GM10248 (cell line): ENCODE data around the gene CCDC85C.

Experiments used
- CTCF ChIA-PET: fragments of 300-600 bp; sonication (Branson Sonifier 250); formaldehyde crosslinking; extraction: SDS; loops from one replicate; lab custom pipeline; 2021; ENCODE audit warnings: antibody characterized with exemption; lab: Yijun Ruan, JAX
- POLR2A ChIA-PET: fragments of 350-650 bp; sonication (Branson Sonifier 250); formaldehyde crosslinking; extraction: SDS; loops from one replicate; lab custom pipeline; 2020; ENCODE audit warnings: antibody characterized with exemption; lab: Yijun Ruan, JAX
- DNase-seq: peaks from one replicate; pipeline ENCODE4 v3.0.0; 2012; ENCODE audit errors: extremely low spot score
- CTCF ChIP-seq: IDR thresholded peaks from 2 replicates; pipeline ENCODE4 v1.5.1; 2012; ENCODE audit warnings: mild to moderate bottlenecking, low read depth; ENCODE audit errors: extremely low read depth, missing control alignments, control extremely low read depth

CCDC85C gene

GRCh38 chr14:99587460-99588278 lies 16.3 kb downstream of the CCDC85C start:
- ChIA-PET POLR2A (no interaction called here), CTCF (no interaction called here)
- no peak for DNase-seq
- TF ChIP-seq CTCF = no peak

- ChIA-PET POLR2A (no interaction called here), CTCF (no interaction called here)
- DNase-seq = no peak
- TF ChIP-seq CTCF = no peak
Measured at GRCh38 chr14:99586761-99587459, 17.1 kb downstream of the CCDC85C start.

- ChIA-PET POLR2A (no interaction called here), CTCF (no interaction called here)
- no peak for TF ChIP-seq CTCF
- no peak for DNase-seq
Measured at GRCh38 chr14:99586054-99586760, 17.8 kb downstream of the CCDC85C start.

DNA sequence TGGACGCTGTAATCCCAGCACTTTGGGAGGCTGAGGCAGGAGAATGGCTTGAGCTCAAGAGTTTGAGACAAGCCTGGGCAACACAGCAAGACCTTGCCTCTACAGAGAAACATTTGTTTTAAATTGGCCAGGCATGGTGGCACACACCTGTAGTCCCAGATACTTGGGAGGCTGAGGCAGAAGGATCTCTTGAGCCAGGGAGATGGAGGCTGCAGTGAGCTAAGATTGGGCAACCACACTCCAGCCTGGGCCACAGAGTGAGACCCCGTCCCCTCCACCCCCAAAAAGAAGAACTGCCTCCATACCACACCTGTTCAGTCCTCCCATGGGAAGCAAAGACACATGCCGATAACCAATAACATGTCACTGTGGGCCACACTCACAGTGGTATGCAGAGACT lies 19.2 kb downstream of the CCDC85C start:
- TF ChIP-seq CTCF = no peak
- CTCF ChIA-PET = interaction anchor here (0.7 kb wide), 1 partner anchor 15 kb away, joined by 3 read pairs; no protein-coding TSS in a partner anchor
- POLR2A ChIA-PET = no interaction called here
- DNase-seq = no peak

DNA sequence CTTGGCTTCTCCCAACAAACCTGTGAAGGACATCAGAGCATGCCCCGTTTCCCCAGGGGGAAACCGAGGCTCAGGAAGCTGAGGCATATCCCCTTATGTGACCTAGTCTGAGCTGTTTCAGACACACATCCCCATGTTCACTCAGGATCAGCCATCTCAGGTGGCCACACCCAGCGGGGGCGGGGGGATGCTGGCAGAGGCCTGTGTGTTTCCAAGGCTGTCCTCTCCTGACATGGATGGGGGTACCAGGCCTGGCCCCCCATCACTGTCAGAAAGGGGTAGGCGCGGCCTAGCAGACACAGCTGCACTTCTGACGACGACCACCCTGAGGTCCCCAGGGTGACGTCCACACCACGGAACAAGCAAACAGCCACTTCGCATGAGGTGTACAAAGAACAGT lies 22.1 kb downstream of the CCDC85C start:
- no peak for TF ChIP-seq CTCF
- DNase-seq = no peak
- POLR2A ChIA-PET = no interaction called here
- CTCF ChIA-PET = interaction anchor here (0.9 kb wide), 1 partner anchor 17 kb away, joined by 4 read pairs; no protein-coding TSS in a partner anchor

- DNase-seq = no peak
- no peak for TF ChIP-seq CTCF
- ChIA-PET CTCF (interaction anchor here (0.9 kb wide), 1 partner anchor 16 kb away, joined by 4 read pairs; no protein-coding TSS in a partner anchor), POLR2A (no interaction called here)
Measured at GRCh38 chr14:99581374-99581773, 22.6 kb downstream of the CCDC85C start.
